CD4-positive, alpha-beta memory T cell (primary cell): ENCODE data around the gene SRSF7. TPM values are rescaled to one million over a fixed set of nuclear protein-coding genes. Genes with fewer than 3 reads are reported as not detected.

Experiments
- CTCF ChIA-PET: fragments of 350-600 bp; sonication (Branson Sonifier 250); formaldehyde crosslinking; loops from one replicate; lab custom pipeline; 2021; ENCODE audit warnings: inconsistent platforms; ENCODE audit not compliant: partially characterized antibody; lab: Charles Lee
- POLR2A ChIA-PET: fragments of 350-600 bp; sonication (Branson Sonifier 250); formaldehyde crosslinking; loops from one replicate; lab custom pipeline; 2021; ENCODE audit not compliant: partially characterized antibody; lab: Charles Lee
- DNase-seq, 5 donors: peaks; one replicate each; pipeline versions ENCODE4 v3.0.0 to v3.0.0-alpha.2; 2020 to 2022; ENCODE audit warnings: mixed read lengths in 1 of 5
- H3K27ac ChIP-seq: one replicate; pipeline ENCODE4 v1.7.0; 2013; ENCODE audit warnings: low read depth, low read length
- H3K27me3 ChIP-seq: 2 replicates; pipeline ENCODE4 v1.7.0; 2013; ENCODE audit warnings: mild to moderate bottlenecking, low read length, moderate library complexity; ENCODE audit not compliant: insufficient read depth
- H3K36me3 ChIP-seq: 2 replicates; pipeline ENCODE4 v1.7.0; 2013; ENCODE audit warnings: mild to moderate bottlenecking, low read length, moderate library complexity; ENCODE audit not compliant: insufficient read depth
- H3K4me1 ChIP-seq: 2 replicates; pipeline ENCODE4 v1.7.0; 2013; ENCODE audit warnings: mild to moderate bottlenecking, low read length, moderate library complexity; ENCODE audit not compliant: insufficient read depth
- H3K4me3 ChIP-seq, 2 donors: one replicate each; pipeline ENCODE4 v1.7.0; 2013; ENCODE audit warnings: low read length in 2 of 2, mild to moderate bottlenecking in 1 of 2
- H3K9me3 ChIP-seq, 2 donors: one replicate each; pipeline ENCODE4 v1.7.0; 2013; ENCODE audit warnings: low read length in 2 of 2, control low read depth in 1 of 2; ENCODE audit not compliant: control insufficient read depth in 1 of 2
- H3K27ac Mint-ChIP-seq, 7 donors: one replicate each; pipeline ENCODE4 v1.8.0; 2020 to 2021; ENCODE audit warnings: mixed read lengths in 7 of 7, mild to moderate bottlenecking in 6 of 7, inconsistent platforms in 3 of 7, moderate library complexity in 3 of 7
- H3K27me3 Mint-ChIP-seq, 2 donors: one replicate each; pipeline ENCODE4 v1.8.0; 2020 to 2021; ENCODE audit warnings: mixed read lengths in 2 of 2
- H3K36me3 Mint-ChIP-seq, 2 donors: one replicate each; pipeline ENCODE4 v1.8.0; 2020 to 2021; ENCODE audit warnings: mixed read lengths in 2 of 2, inconsistent platforms in 1 of 2, mild to moderate bottlenecking in 1 of 2
- H3K4me1 Mint-ChIP-seq, 4 donors: one replicate each; pipeline ENCODE4 v1.8.0; 2020 to 2021; ENCODE audit warnings: mixed read lengths in 4 of 4, mild to moderate bottlenecking in 1 of 4
- H3K4me3 Mint-ChIP-seq, 8 donors: one replicate each; pipeline ENCODE4 v1.8.0; 2020 to 2021; ENCODE audit warnings: mixed read lengths in 8 of 8, mild to moderate bottlenecking in 7 of 8, moderate library complexity in 6 of 8, inconsistent platforms in 3 of 8
- H3K9me3 Mint-ChIP-seq, 8 donors: one replicate each; pipeline ENCODE4 v1.8.0; 2020 to 2021; ENCODE audit warnings: mixed read lengths in 8 of 8, mild to moderate bottlenecking in 5 of 8, inconsistent platforms in 3 of 8, moderate library complexity in 1 of 8
- intact Hi-C: fragments of 100-400 bp; cut with micrococcal nuclease; formaldehyde crosslinking; loops from one replicate; pipeline ENCODE4 v1.15.1; 2023
- polyA plus RNA-seq, 2 donors: library from polyadenylated mRNA; unstranded; fragments of 300-500 nt; fragmentation: Illumina TruSeq; gene quantifications; one replicate each; pipeline ENCODE4 v1.2.3, GENCODE V29; 2021
- total RNA-seq, 2 experiments: library from RNA; stranded (reverse); gene quantifications; one replicate each; pipeline ENCODE4 v1.2.3, GENCODE V29; 2021

SRSF7 gene
- total and polyA plus RNA-seq, 4 experiments from 2014 or later = 177 to 333 (median 258) TPM

DNA sequence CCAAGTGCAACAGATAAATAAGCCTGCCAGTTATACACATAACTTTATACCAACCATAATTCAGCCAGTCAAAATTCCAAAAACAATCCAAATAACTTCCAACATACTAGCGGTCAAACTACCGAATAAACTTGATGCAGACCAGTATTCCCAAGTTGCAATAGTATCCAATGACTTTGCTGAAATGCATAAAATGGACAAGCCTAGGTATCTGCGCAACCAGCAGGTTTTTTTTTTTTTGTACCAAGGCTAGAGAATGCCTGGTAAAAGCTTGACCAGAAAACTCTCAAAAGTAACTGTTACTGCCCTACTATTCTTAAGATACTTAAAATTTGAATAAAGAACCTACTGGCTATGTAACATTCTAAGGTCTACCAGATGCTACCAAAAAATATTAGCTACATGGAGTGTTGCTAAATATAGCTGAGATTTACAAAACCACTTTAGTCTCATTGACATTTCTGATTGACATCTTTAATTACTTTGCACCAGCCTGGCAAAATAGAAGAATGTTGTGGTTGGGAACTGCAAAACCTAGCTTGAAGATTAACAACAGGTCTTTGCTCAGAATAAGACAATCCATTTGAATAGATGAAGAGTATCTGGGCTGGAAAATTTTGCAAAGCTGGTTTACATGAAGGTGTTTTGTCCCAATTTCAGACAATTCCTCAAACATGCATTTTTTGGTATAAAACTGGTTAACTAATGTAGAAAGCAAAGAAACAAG is 7.3 kb downstream of the SRSF7 start:
- Mint-ChIP-seq H3K4me3 (peak overlapping the region in 2 of 8 donors; percentile 8 to 22), H3K36me3 (peaks cover 55 to 82% of the 10 kb centered on the region in 2 donors), H3K27me3 (no peaks in the 10 kb centered on the region), H3K27ac (peak overlapping the region; percentile 43 to 99 (median 64)), H3K4me1 (peaks cover 51 to 93% (median 63%) of the 10 kb centered on the region in 4 donors), H3K9me3 (peaks cover 0 to 10% (median 0%) of the 10 kb centered on the region in 8 donors)
- DNase-seq = no peak
- CTCF ChIA-PET = interaction anchor here (0.7 to 8.7 kb wide), 18 partner anchors 9 to 486 kb away, joined by 3 to 138 read pairs (median 4); partner anchors contain the start of gene GEMIN6
- H3K4me1 ChIP-seq = peaks cover 82% of the 10 kb centered on the region
- peaks cover 63% of the 10 kb centered on the region for H3K36me3 ChIP-seq
- intact Hi-C loops = loop anchor here (1.0 to 5.0 kb wide), 3 partner anchors 15 to 427 kb away; partner anchors contain the start of gene HNRNPLL
- no peak overlapping the region for H3K27ac ChIP-seq
- no peak overlapping the region for H3K4me3 ChIP-seq
- POLR2A ChIA-PET = interaction anchor here (0.7 to 8.1 kb wide), 21 partner anchors 6 to 212 kb away, joined by 3 to 113 read pairs (median 4); partner anchors contain the start of genes GALM, HNRNPLL and SRSF7
- H3K27me3 ChIP-seq = no peaks in the 10 kb centered on the region
- no peaks in the 10 kb centered on the region for H3K9me3 ChIP-seq

DNA sequence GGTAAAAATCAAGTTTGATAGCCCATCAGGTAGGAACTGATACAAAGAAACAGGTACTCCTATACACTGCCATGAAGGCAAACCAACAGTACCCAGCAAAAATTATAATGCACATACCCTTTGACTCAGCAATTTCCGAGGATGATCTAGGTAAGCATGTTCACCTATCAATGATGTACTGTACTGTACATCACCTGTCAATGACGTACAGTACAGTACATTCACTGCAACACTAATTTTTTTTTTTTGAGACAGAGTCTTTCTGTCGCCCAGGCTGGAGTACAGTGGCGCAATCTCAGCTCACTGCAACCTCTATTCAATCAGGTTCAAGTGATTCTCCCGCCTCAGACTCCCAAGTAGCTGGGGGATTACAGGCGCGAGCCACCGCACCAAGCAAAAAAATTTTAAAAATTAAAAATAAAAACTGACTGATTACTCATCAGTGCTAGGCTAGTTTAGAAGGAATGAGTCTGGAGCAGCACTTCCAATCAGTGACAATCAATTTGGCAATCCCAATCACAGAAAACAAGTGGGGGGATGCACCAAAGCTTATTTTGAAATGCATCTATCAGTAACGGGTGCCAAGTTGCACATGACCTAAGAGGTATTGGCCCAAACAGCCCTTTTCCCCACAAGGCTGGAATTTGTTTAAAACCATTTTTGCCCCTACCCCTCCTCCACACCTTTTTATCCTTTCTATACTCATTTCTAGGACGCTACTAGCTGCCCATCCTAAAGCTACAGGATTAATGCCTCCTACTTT is 8.2 kb downstream of the SRSF7 start:
- H3K9me3 ChIP-seq = no peaks in the 10 kb centered on the region
- Mint-ChIP-seq H3K4me3 (peak overlapping the region in 1 of 8 donors; percentile 22), H3K27me3 (no peaks in the 10 kb centered on the region), H3K27ac (peak overlapping the region in 5 of 7 donors; percentile 13 to 99 (median 75)), H3K4me1 (peaks cover 47 to 93% (median 59%) of the 10 kb centered on the region in 4 donors), H3K36me3 (peaks cover 54 to 82% of the 10 kb centered on the region in 2 donors), H3K9me3 (peaks cover 0 to 8% (median 0%) of the 10 kb centered on the region in 8 donors)
- CTCF ChIA-PET = interaction anchor here (0.7 to 8.7 kb wide), 13 partner anchors 11 to 232 kb away, joined by 3 to 138 read pairs (median 5); partner anchors contain the start of gene GEMIN6
- H3K27me3 ChIP-seq = no peaks in the 10 kb centered on the region
- intact Hi-C loops = loop anchor here (5.0 kb wide), 2 partner anchors 141 to 426 kb away; partner anchors contain the start of gene HNRNPLL
- POLR2A ChIA-PET = interaction anchor here (0.5 to 8.1 kb wide), 18 partner anchors 7 to 211 kb away, joined by 3 to 113 read pairs (median 4); partner anchors contain the start of genes GALM, HNRNPLL and SRSF7
- peaks cover 54% of the 10 kb centered on the region for H3K36me3 ChIP-seq
- H3K4me1 ChIP-seq = peaks cover 73% of the 10 kb centered on the region
- no peak overlapping the region for H3K27ac ChIP-seq
- DNase-seq = peak in 1 of 5 donors; percentile 42
- no peak overlapping the region for H3K4me3 ChIP-seq

DNA sequence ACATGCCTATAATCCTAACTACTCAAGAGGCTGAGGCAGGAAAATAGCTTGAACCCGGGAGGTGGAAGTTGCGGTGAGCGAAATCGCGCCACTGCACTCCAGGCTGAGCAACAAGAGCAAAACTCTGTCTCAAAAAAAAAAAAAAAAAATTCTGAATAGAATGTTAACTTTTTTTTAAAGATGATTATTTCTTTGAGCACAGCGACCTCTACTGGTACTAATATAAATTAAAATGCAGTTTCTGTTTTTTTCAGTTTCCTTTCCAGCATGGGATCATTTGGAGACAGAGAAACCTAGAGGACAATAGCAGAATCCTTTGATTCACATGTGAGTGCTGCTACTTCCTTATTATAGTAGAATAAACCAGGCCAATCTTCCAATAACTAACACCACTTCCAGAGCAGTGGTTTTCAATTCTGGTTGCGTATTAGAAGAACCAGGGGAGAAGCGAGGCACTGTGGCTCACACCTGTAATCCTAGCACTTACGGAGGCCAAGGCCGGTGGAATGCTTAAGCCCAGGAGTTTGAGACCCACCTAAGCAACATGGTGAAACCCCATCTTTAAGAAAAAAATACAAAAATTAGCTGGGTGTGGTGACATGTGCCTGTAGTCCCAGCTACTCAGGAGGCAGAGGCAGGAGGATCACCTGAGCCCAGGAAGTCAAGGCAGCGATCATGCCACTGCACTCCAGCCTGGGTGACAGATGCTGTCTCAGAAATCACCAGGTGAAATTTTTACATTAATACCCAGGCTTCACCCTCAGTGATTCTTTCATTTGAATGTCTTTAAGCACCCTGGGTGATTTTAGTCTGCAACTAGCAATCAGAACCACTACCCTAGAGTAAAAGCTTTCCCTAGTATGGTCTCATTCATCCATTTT is 10.1 kb downstream of the SRSF7 start:
- peaks cover 31 to 78% (median 44%) of the 10 kb centered on the region in 4 donors for H3K4me1 Mint-ChIP-seq
- Histone ChIP-seq H3K9me3 (no peaks in the 10 kb centered on the region), H3K4me3 (no peak overlapping the region)

DNA sequence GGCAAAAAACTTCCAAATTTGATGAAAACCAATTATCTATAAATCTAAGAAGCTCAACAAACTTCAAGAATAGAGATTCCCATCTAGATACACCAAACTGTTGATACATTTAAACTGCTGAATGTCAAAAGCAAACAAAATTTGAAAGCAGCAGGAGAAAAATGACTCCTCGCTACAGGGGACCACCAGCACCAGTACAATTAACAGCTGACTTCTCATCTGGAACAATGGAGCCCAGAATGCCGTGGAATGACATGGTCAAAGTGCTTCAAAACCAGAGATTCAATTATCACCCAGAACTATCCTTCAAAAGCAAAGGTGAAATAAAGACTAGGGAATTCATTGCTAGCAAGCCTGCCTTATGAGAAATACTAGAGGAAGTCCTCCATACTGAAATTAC is 11.6 kb downstream of the SRSF7 start:
- ChIA-PET CTCF (interaction anchor here (0.9 to 8.7 kb wide), 10 partner anchors 11 to 423 kb away, joined by 3 to 138 read pairs (median 8); partner anchors contain the start of gene HNRNPLL), POLR2A (interaction anchor here (2.1 to 8.1 kb wide), 3 partner anchors 11 to 199 kb away, joined by 5 to 113 read pairs (median 6); partner anchors contain the start of gene SRSF7)
- H3K9me3 ChIP-seq = no peaks in the 10 kb centered on the region
- H3K9me3 Mint-ChIP-seq = peaks cover 0 to 9% (median 0%) of the 10 kb centered on the region in 8 donors
- peaks cover 23 to 62% (median 35%) of the 10 kb centered on the region in 4 donors for H3K4me1 Mint-ChIP-seq
- peak overlapping the region in 5 of 7 donors; percentile 0 to 99 (median 29) for H3K27ac Mint-ChIP-seq
- intact Hi-C loops = no loop called here
- H3K27me3 Mint-ChIP-seq = no peaks in the 10 kb centered on the region
- H3K4me1 ChIP-seq = peaks cover 38% of the 10 kb centered on the region
- H3K36me3 Mint-ChIP-seq = peaks cover 37 to 77% of the 10 kb centered on the region in 2 donors
- H3K4me3 ChIP-seq = no peak overlapping the region
- DNase-seq = no peak
- H3K36me3 ChIP-seq = peaks cover 20% of the 10 kb centered on the region
- no peaks in the 10 kb centered on the region for H3K27me3 ChIP-seq
- no peak overlapping the region for H3K4me3 Mint-ChIP-seq
- no peak overlapping the region for H3K27ac ChIP-seq

More for the DNA sequence above, 10.1 kb downstream of the SRSF7 start:
- intact Hi-C loops = loop anchor here (1.0 to 5.0 kb wide), 4 partner anchors 139 to 424 kb away; partner anchors contain the start of gene HNRNPLL
- Histone ChIP-seq H3K27me3 (no peaks in the 10 kb centered on the region), H3K4me1 (peaks cover 54% of the 10 kb centered on the region), H3K27ac (no peak overlapping the region), H3K36me3 (peaks cover 35% of the 10 kb centered on the region)
- H3K27ac Mint-ChIP-seq = peak overlapping the region; percentile 30 to 99 (median 83)
- ChIA-PET CTCF (interaction anchor here (0.6 to 8.7 kb wide), 23 partner anchors 9 to 1866 kb away, joined by 3 to 138 read pairs (median 5); partner anchors contain the start of genes HNRNPLL and SRSF7), POLR2A (interaction anchor here (0.5 to 8.1 kb wide), 20 partner anchors 9 to 1141 kb away, joined by 3 to 113 read pairs (median 5); partner anchors contain the start of genes GALM and SRSF7)
- peaks cover 37 to 82% of the 10 kb centered on the region in 2 donors for H3K36me3 Mint-ChIP-seq
- H3K4me3 Mint-ChIP-seq = peak overlapping the region in 4 of 8 donors; percentile 15 to 39 (median 27)
- no peaks in the 10 kb centered on the region for H3K27me3 Mint-ChIP-seq
- peak; percentile 60 to 71 (median 65) for DNase-seq
- H3K9me3 Mint-ChIP-seq = peaks cover 0 to 6% (median 0%) of the 10 kb centered on the region in 8 donors

- H3K27me3 ChIP-seq = no peaks in the 10 kb centered on the region
- H3K9me3 Mint-ChIP-seq = peaks cover 0 to 9% (median 0%) of the 10 kb centered on the region in 8 donors
- peaks cover 24% of the 10 kb centered on the region for H3K4me1 ChIP-seq
- peak overlapping the region in 5 of 7 donors; percentile 25 to 76 (median 62) for H3K27ac Mint-ChIP-seq
- peaks cover 35 to 77% of the 10 kb centered on the region in 2 donors for H3K36me3 Mint-ChIP-seq
- H3K4me3 Mint-ChIP-seq = peak overlapping the region in 1 of 8 donors; percentile 20
- peaks cover 14% of the 10 kb centered on the region for H3K36me3 ChIP-seq
- CTCF ChIA-PET = interaction anchor here (1.5 to 8.1 kb wide), 4 partner anchors 136 to 202 kb away, joined by 4 to 138 read pairs (median 7); partner anchors contain the start of gene HNRNPLL
- no peak overlapping the region for H3K27ac ChIP-seq
- no peak overlapping the region for H3K4me3 ChIP-seq
- DNase-seq = no peak
- peaks cover 13 to 49% (median 25%) of the 10 kb centered on the region in 4 donors for H3K4me1 Mint-ChIP-seq
- intact Hi-C loops = no loop called here
- POLR2A ChIA-PET = interaction anchor here (1.1 to 8.1 kb wide), 2 partner anchors 12 to 136 kb away, joined by 5 to 113 read pairs; partner anchors contain the start of genes HNRNPLL and SRSF7
- no peaks in the 10 kb centered on the region for H3K27me3 Mint-ChIP-seq
- no peaks in the 10 kb centered on the region for H3K9me3 ChIP-seq
Measured at GRCh38 chr2:38737925-38738324, 13.2 kb downstream of the SRSF7 start.
